WTC11 (cell line): ENCODE results near the gene MYO5C.

Experiments
- CDX4 ChIP-seq: fragments of 250-450 bp; sonication (Bioruptor Pico); IDR thresholded peaks from 2 replicates; pipeline ENCODE4 v1.9.0; 2021; ENCODE audit warnings: moderate library complexity, mild to moderate bottlenecking, inconsistent platforms, borderline replicate concordance
- E2F4 ChIP-seq: sonication (generic); formaldehyde crosslinking; IDR thresholded peaks from 2 replicates; pipeline ENCODE4 v1.8.1; 2022; ENCODE audit warnings: low read depth, mild to moderate bottlenecking, moderate library complexity, missing genetic modification reagents, borderline replicate concordance
- ELF4 ChIP-seq: sonication (generic); formaldehyde crosslinking; IDR thresholded peaks from 2 replicates; pipeline ENCODE4 v1.8.1; 2022; ENCODE audit warnings: low read depth, mild to moderate bottlenecking, moderate library complexity, missing genetic modification reagents
- FOXP1 ChIP-seq: sonication (generic); formaldehyde crosslinking; IDR thresholded peaks from 2 replicates; pipeline ENCODE4 v1.8.0; 2022; ENCODE audit warnings: missing genetic modification reagents, mild to moderate bottlenecking, moderate library complexity, borderline replicate concordance
- GABPB1 ChIP-seq: sonication (generic); formaldehyde crosslinking; IDR thresholded peaks from 2 replicates; pipeline ENCODE4 v1.8.1; 2023; ENCODE audit warnings: mild to moderate bottlenecking, missing genetic modification reagents
- MLX ChIP-seq: sonication (generic); formaldehyde crosslinking; IDR thresholded peaks from 2 replicates; pipeline ENCODE4 v1.8.1; 2023; ENCODE audit warnings: mild to moderate bottlenecking, missing genetic modification reagents, moderate library complexity
- NR1H2 ChIP-seq: sonication (generic); formaldehyde crosslinking; IDR thresholded peaks from 2 replicates; pipeline ENCODE4 v1.9.0; 2021; ENCODE audit warnings: mild to moderate bottlenecking, moderate library complexity, missing genetic modification reagents
- TEAD4 ChIP-seq: sonication (generic); formaldehyde crosslinking; IDR thresholded peaks from 2 replicates; pipeline ENCODE4 v1.8.0; 2022; ENCODE audit warnings: mild to moderate bottlenecking, missing genetic modification reagents
- ZBTB43 ChIP-seq: sonication (generic); formaldehyde crosslinking; IDR thresholded peaks from 2 replicates; pipeline ENCODE4 v1.8.1; 2023; ENCODE audit warnings: mild to moderate bottlenecking, missing genetic modification reagents
- ZNF263 ChIP-seq: sonication (generic); formaldehyde crosslinking; IDR thresholded peaks from 2 replicates; pipeline ENCODE4 v1.8.1; 2022; ENCODE audit warnings: low read depth, mild to moderate bottlenecking, moderate library complexity, missing genetic modification reagents
- TF ChIP-seq, protein P1 (sequence below): fragments of 200-600 bp; IDR thresholded peaks from 2 replicates; pipeline ENCODE4 v1.8.0; 2022; ENCODE audit warnings: antibody characterized with exemption
- TF ChIP-seq, protein P2 (sequence below): fragments of 250-450 bp; sonication (Bioruptor Pico); IDR thresholded peaks from 2 replicates; pipeline ENCODE4 v1.9.0; 2021; ENCODE audit warnings: mild to moderate bottlenecking

DNA sequence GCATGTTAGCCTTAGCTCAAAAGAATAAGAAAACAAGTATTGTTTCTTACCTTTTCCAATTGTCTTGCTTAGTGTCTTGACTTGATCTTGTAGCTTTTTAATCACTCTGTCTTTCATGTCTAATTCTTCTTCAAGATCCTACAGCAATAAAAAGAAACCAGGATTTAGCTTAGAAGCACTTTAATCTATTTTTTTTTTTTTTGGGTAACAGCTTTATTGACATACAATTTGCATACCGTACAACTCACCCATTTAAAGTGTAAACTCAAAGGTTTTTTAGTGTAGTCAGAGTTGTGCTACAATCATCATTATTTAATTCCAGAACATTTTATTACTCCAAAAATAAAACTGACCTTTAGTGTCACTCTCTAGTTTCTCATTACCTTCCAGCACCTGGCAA lies 81.1 kb downstream of the MYO5C start:
- TF ChIP-seq CDX4 (CRISPR knock-in tag) (no peak), ZBTB43 (CRISPR knock-in tag) (no peak), TEAD4 (no peak), MLX (CRISPR knock-in tag) (no peak), FOXP1 (CRISPR knock-in tag) (no peak), GABPB1 (CRISPR knock-in tag) (no peak), ELF4 (CRISPR knock-in tag) (no peak), NR1H2 (CRISPR knock-in tag) (no peak), E2F4 (no peak), ZNF263 (CRISPR knock-in tag) (no peak)
- TF ChIP-seq, protein P1, sequence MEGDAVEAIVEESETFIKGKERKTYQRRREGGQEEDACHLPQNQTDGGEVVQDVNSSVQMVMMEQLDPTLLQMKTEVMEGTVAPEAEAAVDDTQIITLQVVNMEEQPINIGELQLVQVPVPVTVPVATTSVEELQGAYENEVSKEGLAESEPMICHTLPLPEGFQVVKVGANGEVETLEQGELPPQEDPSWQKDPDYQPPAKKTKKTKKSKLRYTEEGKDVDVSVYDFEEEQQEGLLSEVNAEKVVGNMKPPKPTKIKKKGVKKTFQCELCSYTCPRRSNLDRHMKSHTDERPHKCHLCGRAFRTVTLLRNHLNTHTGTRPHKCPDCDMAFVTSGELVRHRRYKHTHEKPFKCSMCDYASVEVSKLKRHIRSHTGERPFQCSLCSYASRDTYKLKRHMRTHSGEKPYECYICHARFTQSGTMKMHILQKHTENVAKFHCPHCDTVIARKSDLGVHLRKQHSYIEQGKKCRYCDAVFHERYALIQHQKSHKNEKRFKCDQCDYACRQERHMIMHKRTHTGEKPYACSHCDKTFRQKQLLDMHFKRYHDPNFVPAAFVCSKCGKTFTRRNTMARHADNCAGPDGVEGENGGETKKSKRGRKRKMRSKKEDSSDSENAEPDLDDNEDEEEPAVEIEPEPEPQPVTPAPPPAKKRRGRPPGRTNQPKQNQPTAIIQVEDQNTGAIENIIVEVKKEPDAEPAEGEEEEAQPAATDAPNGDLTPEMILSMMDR, result no peak
- TF ChIP-seq, protein P2, sequence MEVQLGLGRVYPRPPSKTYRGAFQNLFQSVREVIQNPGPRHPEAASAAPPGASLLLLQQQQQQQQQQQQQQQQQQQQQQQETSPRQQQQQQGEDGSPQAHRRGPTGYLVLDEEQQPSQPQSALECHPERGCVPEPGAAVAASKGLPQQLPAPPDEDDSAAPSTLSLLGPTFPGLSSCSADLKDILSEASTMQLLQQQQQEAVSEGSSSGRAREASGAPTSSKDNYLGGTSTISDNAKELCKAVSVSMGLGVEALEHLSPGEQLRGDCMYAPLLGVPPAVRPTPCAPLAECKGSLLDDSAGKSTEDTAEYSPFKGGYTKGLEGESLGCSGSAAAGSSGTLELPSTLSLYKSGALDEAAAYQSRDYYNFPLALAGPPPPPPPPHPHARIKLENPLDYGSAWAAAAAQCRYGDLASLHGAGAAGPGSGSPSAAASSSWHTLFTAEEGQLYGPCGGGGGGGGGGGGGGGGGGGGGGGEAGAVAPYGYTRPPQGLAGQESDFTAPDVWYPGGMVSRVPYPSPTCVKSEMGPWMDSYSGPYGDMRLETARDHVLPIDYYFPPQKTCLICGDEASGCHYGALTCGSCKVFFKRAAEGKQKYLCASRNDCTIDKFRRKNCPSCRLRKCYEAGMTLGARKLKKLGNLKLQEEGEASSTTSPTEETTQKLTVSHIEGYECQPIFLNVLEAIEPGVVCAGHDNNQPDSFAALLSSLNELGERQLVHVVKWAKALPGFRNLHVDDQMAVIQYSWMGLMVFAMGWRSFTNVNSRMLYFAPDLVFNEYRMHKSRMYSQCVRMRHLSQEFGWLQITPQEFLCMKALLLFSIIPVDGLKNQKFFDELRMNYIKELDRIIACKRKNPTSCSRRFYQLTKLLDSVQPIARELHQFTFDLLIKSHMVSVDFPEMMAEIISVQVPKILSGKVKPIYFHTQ, result no peak
